Gastroesophageal sphincter (tissue), 3 donors: ENCODE data around the gene PPP1R13B.

Experiments
- CTCF ChIP-seq, 4 experiments: fragments of 200-600 bp in 2 of 4; fragments of 450-650 bp in 2 of 4; sonication (generic) in 1 of 4; IDR thresholded peaks; one replicate each; pipeline ENCODE4 v1.5.1; 2017 to 2019; ENCODE audit warnings: antibody characterized with exemption in 4 of 4, mild to moderate bottlenecking in 2 of 4, moderate library complexity in 2 of 4
- POLR2AphosphoS5 ChIP-seq: sonication (generic); formaldehyde crosslinking; IDR thresholded peaks from one replicate; pipeline ENCODE4 v1.6.1; 2017; ENCODE audit warnings: antibody characterized with exemption

GRCh38 chr14:103820382-103820781 is 27.0 kb downstream of the PPP1R13B start:
- TF ChIP-seq POLR2AphosphoS5, result no peak
- TF ChIP-seq CTCF (IDR thresholded peaks at IDR 0.05), result no peak
